Measurements from ENCODE around the gene PSAPL1. TPM values are rescaled to one million over a fixed set of nuclear protein-coding genes. Genes with fewer than 3 reads are reported as not detected.

PSAPL1 gene
- total RNA-seq, 1 experiment from 2014 or later = not detected

- in situ Hi-C loops (cut with HindIII; ENCODE audit: low pct_unique_long_range_greater_than_20kb, low sequenced_read_pairs) = no loop called here
- Histone ChIP-seq H3K9me3 (ENCODE audit: control insufficient read depth, insufficient read depth, low read depth, low read length) (no peaks in the 10 kb centered on the region), H3K27me3 (ENCODE audit: control insufficient read depth, insufficient read depth, low read length) (no peaks in the 10 kb centered on the region), H3K36me3 (ENCODE audit: control insufficient read depth, insufficient read depth, low read length) (no peaks in the 10 kb centered on the region), H3K4me3 (ENCODE audit: low read depth in 2 of 2, low read length in 2 of 2) (no peak overlapping the region), H3K27ac (ENCODE audit: low read length) (no peak overlapping the region), H3K4me1 (ENCODE audit: control insufficient read depth, insufficient read depth, low read length) (no peaks in the 10 kb centered on the region)
- intact Hi-C loops (cut with micrococcal nuclease; ENCODE audit: unreplicated experiment) = no loop called here
- BruUV-seq (replicated peaks) = no TSS peak
- TF ChIP-seq TCF7L2 (IDR thresholded peaks at IDR 0.05; ENCODE audit: low read depth, low read length) = no peak
- TF ChIP-seq POLR2AphosphoS5 (IDR thresholded peaks at IDR 0.05; ENCODE audit: low read depth, low read length) = no peak
- no peak for TF ChIP-seq REST (IDR thresholded peaks at IDR 0.05; ENCODE audit: insufficient read depth in 1 of 2, low read depth in 2 of 2, low read length in 1 of 2)
- TF ChIP-seq, protein P1, sequence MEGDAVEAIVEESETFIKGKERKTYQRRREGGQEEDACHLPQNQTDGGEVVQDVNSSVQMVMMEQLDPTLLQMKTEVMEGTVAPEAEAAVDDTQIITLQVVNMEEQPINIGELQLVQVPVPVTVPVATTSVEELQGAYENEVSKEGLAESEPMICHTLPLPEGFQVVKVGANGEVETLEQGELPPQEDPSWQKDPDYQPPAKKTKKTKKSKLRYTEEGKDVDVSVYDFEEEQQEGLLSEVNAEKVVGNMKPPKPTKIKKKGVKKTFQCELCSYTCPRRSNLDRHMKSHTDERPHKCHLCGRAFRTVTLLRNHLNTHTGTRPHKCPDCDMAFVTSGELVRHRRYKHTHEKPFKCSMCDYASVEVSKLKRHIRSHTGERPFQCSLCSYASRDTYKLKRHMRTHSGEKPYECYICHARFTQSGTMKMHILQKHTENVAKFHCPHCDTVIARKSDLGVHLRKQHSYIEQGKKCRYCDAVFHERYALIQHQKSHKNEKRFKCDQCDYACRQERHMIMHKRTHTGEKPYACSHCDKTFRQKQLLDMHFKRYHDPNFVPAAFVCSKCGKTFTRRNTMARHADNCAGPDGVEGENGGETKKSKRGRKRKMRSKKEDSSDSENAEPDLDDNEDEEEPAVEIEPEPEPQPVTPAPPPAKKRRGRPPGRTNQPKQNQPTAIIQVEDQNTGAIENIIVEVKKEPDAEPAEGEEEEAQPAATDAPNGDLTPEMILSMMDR (IDR thresholded peaks at IDR 0.05) = no peak
- no peak for TF ChIP-seq SIN3A (IDR thresholded peaks at IDR 0.05; ENCODE audit: borderline replicate concordance, insufficient read depth, low read depth, low read length)
- ChIA-PET CTCF (no interaction called here), POLR2A (no interaction called here)
- no peak for DNase-seq (ENCODE audit: low read depth, low spot score)
- no peak for ATAC-seq
Measured at GRCh38 chr4:7447236-7447635, 12.5 kb upstream of the PSAPL1 start.

DNA sequence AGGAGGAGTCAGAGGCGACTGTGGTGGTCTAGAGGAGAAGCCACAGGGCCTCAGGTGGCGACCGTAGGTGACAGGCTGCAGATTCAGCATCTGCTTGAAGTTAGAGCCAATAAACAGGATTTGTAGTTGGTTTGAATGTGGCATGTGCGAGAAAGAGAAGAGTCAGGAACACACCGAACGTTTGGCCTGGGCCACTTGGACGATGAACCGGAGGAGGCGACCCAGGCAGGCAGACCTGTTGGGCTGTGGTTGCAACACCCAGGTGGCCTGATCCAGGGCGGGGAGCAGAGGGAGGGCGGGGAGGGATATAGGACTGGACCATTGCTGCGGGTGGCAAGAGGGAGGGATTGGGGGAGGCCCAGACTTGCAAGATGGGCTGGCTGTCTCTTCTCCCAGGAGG is 10.0 kb upstream of the PSAPL1 start:
- Histone ChIP-seq H3K27me3 (ENCODE audit: control insufficient read depth, insufficient read depth, low read length) (no peaks in the 10 kb centered on the region), H3K4me3 (ENCODE audit: low read depth in 2 of 2, low read length in 2 of 2) (no peak overlapping the region), H3K9me3 (ENCODE audit: control insufficient read depth, insufficient read depth, low read depth, low read length) (no peaks in the 10 kb centered on the region), H3K4me1 (ENCODE audit: control insufficient read depth, insufficient read depth, low read length) (no peaks in the 10 kb centered on the region), H3K36me3 (ENCODE audit: control insufficient read depth, insufficient read depth, low read length) (no peaks in the 10 kb centered on the region), H3K27ac (ENCODE audit: low read length) (no peak overlapping the region)
- intact Hi-C loops (cut with micrococcal nuclease; ENCODE audit: unreplicated experiment) = no loop called here
- ATAC-seq = no peak
- ChIA-PET CTCF (no interaction called here), POLR2A (no interaction called here)
- BruUV-seq (replicated peaks) = no TSS peak
- in situ Hi-C loops (cut with HindIII; ENCODE audit: low pct_unique_long_range_greater_than_20kb, low sequenced_read_pairs) = no loop called here
- TF ChIP-seq TCF7L2 (IDR thresholded peaks at IDR 0.05; ENCODE audit: low read depth, low read length) (no peak), SIN3A (IDR thresholded peaks at IDR 0.05; ENCODE audit: borderline replicate concordance, insufficient read depth, low read depth, low read length) (no peak), REST (IDR thresholded peaks at IDR 0.05; ENCODE audit: insufficient read depth in 1 of 2, low read depth in 2 of 2, low read length in 1 of 2) (no peak), POLR2AphosphoS5 (IDR thresholded peaks at IDR 0.05; ENCODE audit: low read depth, low read length) (no peak)
- TF ChIP-seq, protein P1 (IDR thresholded peaks at IDR 0.05) = no peak
- DNase-seq (ENCODE audit: low read depth, low spot score) = no peak
